HG03280 (cell line): ENCODE data around the gene PLCL2.

ENCODE experiments used
- ATAC-seq: cut with Tn5 transposase; IDR thresholded peaks from one replicate; pipeline ENCODE4 v1.9.1; 2021; ENCODE audit warnings: mild to moderate bottlenecking, moderate library complexity; ENCODE audit not compliant: unreplicated experiment

PLCL2 gene

DNA sequence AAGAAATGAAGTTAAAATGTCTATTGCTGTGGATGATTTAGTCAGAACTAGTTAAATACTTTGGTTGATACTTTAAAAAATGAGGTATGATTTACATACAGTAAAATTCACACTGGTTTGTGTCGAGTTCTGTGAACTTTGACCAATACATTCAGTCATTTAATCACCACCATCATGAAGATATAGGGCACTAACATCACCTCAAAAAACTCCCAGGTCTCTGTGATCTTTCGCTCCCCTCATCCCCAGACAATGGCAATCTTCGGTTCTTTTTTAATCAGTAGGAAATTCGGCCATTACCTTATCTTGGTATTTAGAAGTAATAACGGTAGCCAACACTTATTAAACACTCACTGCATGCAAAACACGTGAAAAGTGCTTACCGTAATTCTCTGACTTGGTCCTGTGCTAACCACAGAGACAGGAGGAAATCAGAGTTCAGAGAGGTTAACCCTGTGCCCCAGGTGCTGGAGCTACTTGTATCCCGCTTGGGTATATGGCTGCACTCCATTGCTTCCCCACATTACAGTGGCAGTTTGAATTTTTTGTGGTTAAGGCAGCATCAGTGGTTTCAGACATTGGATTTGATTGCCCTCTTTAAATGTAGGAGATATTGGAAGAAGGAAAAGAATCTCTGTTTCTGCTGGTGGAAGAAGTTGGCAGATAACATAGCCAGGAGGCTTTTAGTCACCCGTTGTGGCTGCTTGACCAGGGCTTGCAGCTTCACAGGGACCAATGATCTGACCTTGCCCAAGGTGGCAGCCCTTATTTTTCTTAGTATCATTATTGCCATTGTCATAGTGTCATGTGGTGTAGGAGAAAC lies 4.2 kb downstream of the PLCL2 start:
- peak; percentile 43 for ATAC-seq

DNA sequence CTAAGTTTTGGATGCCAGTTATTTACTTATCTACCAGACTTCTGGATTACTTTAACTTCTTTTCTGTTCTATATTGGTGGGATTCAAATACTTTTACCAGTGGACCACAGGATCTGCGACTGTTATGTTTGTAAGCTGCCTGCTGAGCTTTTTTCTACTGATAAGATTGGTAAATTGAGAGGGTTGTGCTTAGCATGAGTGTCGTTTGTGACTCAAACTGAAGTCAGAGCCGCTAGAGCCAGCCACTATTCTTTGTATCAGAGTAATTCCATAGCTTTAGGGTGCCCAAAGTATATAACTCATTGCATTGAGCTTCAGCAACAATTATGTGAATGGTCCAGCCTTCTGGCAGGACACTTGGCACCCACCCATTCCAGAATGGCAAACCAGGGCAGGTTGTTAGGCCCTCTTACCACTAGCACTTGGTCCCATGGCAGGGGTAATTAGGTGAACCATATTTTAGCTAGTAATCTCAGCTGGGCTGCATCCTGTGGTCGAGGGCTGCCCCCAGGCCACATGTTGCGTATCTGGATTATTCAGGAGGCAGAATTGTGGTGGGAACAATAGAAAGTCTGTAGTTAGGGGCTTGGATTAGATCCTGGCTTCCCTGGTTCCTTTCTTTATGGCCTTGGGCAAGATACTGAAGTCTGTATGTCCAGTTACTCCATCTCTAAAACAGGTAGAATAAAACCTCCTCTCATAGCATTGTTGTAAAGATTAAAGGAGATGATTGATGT lies 6.0 kb downstream of the PLCL2 start:
- no peak for ATAC-seq

DNA sequence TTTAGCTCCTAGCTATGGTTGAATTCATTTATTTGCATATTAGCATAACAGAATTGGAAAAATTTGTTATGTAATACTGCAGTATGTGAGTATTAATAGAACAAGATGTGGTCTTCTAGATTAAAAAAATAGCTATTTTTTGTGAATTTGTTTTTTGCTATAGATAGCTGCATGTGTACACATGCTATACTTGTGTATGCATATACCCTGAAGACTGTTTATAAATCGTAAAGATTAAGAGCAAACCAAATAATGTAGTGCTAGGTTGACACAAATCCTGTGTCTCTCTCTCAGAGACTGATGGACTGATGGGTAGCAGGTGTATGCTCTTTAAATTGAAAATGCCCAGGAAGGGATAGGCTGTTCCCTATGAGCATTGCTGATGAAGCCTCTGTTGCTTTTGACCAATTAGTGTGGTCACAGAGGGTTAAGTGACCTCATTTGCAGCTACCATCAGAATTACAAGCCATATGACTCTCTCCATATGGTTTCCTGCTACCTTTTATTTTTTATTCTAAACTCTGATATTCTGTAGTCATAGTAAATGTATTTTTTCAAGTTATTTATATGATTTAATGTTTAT lies 9.0 kb downstream of the PLCL2 start:
- no peak for ATAC-seq

DNA sequence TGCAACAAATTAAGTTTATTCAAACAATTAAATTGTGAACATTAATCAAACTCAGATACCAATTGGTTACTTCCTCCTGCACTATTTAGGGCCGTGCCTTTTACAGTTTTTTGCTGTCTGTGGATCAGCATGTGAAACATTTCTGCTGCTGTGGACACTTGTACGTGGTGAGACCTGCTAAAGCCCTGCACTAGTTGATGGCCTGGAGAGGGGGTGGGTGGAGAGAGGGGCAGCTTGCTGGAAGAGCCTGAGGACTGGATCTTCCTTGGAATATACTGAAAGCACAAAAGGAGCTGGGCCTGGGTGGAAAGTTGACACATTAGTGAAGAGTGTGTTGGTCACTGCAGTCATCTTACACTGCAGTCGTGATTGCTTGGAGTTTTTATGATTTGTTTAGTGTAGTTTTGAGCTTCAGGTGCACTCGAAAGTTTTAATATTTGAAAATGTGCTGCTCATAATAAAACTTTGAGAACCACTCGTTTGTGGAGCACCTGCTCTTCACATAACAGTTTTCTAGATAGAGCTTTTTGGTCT lies 11.4 kb downstream of the PLCL2 start:
- ATAC-seq = no peak

DNA sequence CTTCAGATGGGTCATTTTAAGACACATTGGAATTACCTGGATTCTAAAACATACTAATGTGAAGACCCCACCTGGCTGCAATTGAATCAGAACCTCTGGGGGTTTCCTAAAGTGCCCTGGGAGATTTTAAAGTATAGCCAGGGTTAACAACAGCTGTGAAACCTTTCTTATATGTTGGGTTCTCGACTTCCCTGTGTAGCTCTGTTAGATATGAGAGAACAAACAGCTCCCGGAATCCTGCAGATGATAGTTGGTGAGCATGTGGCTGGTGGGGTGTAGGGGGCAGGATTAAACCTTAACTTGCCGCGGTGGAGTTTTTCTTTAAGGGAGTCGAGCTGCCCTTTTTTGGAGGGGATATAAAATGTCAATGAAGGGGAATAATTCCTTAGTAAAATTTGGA lies 12.1 kb downstream of the PLCL2 start:
- ATAC-seq = no peak

DNA sequence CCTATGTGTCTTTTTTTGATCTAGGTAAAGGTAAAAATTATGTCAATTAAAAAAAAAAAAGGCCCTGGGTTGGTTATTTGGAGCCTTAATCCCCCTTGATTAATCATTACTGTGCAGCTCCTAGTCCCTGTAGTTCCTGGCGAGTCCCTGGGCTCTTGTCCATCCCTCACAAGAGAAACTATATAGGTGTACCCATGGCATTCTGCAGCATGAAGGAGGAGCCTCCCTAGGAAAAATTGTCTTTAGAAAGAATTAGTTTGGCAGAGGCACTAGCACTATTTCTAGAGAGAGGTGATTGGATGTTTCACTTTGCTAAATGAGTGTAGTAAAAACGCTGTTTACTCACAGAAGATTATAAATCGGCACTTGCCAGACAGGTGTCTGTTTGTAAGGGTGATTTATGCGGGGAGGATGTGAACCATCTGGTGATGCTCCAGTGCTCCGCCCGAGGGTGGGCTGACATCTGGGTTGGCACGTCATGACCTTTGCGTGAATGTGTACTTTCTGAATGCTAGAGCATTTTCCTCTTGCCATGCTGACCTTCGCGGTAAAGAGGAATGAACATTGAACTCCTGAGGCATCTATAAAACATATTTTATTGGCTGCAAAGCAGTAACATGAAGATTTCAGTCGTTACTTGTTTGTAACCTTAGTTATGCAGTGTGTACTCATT lies 12.6 kb downstream of the PLCL2 start:
- peak; percentile 66 for ATAC-seq

DNA sequence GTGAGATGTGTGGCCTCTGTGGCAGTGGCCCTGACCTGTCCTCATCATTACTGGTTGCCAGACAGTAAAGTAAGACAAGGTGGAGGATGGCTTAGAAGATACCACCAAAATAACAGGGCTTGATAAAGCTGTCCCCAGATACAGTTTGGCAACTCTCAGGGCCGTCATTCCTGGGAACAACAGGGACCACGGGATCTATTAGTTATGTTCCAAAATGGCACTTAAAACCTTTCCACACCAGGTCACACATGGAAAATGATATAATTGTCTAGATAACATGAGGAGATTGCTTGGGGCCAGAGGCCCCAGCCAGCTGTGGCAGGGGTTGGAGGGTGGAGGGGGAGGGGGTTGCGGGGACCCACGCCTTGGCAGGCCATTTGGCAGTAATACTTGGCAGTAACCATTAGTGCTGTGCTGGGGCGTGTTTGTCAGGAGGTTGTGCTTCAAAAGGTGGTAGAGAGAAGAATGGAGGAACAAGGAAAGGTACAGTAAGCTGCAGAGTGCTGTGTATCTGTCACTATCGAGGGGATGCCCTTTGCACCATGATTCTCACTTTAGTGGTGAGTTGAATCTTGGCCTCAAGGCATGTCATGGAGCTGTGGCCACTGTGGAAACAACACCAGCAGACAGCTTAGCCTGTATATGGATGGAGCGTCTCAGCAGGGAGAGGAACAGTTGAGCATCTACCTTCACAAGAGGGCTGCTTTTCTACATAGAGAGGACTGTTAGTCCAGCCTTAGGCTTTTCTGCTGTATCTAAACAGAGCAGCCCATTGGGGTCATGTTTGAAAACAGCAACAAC lies 14.0 kb downstream of the PLCL2 start:
- ATAC-seq = no peak

DNA sequence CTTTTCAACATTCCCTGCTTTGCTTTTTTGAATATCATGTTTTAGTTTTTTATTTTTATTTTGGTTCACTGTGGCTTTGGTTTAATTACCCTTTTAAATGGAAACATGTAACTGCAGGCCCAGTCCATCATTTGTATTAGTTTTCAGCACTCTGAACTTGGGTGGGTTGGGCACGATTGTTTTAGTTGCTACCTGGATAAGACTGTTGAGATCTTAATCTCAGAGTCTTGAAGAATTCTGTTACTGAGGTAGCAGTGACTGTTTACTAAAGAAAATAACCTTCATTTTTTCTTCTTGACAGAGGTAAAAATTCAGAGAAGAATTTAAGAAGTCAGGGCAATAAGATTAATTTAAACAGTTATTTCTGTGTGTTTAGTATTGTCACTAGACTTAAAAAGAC lies 15.2 kb downstream of the PLCL2 start:
- ATAC-seq = no peak

DNA sequence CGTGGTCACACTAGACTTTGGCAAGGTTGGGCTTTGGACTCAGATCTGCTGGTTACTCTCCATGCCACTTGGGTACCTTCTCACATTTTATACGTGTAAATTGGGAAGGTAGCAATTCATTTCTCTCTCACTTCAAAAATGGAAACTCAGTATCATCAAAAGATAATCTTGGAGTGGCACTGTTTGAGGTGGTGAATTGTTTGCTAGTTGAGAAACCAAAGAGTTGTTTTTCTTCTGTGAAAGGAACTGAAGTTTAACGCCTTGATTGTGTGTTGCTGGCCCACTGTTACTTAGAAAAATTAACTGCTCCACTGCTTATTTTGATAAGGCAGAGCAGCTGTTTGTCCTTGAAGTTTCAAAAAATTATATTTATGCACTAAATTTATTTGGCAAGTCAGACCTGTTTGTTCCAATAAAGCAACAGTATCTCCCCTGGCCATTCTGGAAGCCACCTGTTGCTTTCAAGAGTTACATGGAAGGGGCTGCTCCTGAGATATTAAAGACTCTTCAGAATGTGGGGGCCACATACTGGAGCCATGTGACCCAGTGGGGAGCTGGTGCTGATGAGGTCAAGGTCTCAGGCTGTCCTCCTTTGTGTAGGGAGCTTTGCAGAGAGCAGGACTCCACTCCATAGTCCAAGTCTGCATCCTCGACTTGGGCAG lies 16.2 kb downstream of the PLCL2 start:
- no peak for ATAC-seq

DNA sequence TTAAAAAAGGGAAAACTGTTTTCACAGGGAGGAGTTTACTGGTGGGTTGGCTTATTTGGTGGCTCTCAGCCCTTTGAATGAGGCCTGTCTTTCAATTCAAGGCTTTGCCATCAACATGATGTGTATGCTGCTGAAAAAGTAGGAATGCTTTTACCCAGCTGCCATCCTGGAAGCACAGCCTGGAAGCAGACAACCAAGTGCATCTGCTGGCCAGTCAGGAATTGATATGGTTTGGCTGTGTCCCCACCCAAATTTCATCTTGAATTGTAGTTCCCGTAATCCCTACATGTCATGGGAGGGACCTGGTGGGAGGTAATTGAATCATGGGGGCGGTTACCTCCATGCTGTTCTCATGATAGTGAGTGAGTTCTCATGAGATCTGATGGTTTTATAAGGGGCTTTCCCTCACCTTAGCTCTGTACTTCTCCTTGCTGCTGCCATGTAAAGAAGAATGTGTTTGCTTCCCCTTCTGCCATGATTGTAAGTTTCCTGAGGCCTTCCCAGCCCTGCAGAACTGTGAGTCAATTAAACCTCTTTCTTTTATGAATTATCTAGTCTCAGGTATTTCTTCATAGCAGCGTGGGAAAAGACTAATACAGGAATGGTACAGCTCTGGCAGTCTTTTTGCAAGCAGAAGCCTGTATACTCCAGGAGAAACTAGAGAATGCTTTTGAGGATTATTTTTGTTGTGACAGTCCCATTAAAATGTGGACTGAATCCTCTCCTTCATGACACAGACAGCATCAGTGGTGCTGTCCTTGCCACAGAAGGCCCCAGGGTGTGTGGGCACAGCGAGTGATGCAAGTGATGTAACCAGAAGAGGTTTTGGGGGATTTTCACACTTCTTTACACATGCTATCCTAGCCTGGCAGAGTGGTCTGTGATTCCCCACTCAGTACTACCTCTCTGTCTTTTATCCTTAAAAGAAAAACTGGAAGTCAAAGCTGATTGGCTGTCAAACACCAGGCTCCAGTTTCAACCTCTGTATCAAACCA lies 20.0 kb downstream of the PLCL2 start:
- no peak for ATAC-seq

DNA sequence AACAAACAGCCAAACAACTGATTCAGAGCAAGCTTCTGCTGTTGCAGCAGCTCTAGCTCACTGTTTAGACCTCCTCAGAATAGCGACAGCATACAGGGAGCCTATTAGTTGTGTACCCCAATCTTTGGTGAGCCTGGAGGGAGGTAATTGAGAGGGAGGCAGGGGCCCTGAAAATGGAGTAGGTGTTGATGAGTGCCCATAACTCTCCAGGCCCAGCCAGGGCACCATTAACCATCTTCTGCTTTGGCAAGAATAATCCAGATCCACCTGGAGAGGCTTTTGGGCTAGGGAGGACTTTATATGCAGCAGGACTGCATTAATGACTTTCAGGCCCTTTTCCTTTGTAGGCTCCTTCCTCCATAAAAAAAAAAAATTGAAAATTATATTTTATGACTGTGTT lies 20.9 kb downstream of the PLCL2 start:
- no peak for ATAC-seq

DNA sequence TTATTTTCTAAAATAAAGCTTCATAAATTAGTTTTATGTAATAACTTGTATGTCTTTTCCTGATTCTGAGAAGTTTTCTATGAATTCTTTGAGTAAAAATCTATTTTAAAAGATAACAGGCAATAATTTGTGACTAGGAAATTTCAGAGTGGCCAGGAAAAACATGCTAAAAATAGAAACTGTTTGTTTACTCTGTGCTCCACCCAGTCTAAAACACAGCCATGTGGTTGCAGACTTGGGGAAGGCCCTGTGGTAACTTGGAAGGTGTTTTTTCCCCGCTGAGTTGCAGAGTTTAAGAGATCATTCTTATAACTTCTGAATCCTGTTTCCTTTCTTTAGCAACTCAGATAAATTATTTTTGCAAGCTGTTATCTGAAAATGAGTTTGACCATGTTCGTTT lies 21.9 kb downstream of the PLCL2 start:
- no peak for ATAC-seq

DNA sequence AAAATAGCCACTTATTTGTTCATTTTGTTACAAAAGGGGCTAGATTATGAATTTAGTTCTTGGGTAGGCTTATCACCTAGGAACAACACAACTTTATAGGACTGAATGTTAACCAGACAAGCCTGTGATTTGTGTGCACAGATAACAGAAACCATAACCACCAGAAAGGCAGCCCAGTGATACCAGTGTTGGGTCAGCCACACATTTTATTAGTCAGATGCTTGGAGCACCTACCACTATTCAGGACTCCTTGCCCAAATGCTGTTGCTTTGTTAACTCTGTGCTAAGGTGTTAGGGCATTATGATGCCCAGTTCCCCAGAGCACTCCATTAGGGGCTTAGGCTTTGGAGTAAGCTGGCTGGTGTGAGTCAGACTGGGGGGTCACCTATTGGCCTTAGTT lies 22.5 kb downstream of the PLCL2 start:
- peak; percentile 70 for ATAC-seq

DNA sequence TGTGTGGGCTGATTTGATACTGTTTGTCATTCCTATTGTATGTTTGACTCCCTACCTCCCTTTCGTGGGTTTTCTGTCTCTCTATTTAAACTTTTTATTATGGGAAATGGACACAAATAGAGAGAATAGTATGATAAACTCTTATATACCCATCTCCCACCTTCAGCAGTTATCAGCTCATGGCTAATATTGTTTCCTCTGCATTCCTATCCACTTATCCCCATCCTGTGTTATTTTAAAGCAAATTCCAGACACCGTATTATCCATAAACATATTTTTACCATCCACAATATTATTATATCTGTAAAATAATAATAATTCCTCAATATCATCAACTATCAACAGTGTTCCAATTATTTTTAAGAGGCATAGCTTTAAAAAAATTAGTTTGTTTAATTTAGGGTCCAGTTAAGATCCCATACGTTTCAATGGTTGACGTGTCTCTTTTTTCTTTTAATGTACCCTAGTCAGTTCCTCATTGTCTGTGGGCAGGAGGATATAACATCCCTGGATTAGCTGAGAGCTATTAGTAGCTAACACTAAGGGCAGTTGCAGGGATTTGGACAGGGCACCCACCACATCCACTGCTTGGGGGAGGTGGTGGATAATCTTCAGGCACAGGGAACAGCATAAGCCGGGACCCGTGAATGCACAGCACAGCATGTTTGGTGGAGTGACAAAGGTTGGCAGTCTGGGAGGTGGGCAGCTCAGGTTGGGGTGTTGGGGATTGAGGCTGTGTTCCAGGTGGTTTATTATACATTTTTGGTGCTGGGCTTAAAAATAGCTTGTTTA lies 23.5 kb downstream of the PLCL2 start:
- no peak for ATAC-seq

DNA sequence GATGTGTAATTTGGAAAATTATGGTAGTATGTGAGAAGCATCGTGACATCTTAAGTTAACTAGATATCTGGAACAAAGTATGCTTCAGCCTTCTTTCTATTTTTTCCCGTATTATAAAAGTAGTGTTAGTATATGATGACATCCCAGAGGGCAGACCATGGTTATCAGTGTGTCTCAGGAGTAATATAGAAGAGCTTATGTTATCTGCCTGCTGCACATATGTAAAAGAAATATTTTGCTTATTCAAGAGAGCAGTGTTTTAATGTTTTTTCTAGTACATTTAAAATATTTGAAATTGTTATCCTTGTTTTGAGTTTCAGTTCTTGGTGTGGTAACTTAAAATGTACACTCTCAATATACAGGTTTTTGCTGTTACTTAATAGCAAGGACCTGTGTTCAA lies 24.1 kb downstream of the PLCL2 start:
- ATAC-seq = no peak

DNA sequence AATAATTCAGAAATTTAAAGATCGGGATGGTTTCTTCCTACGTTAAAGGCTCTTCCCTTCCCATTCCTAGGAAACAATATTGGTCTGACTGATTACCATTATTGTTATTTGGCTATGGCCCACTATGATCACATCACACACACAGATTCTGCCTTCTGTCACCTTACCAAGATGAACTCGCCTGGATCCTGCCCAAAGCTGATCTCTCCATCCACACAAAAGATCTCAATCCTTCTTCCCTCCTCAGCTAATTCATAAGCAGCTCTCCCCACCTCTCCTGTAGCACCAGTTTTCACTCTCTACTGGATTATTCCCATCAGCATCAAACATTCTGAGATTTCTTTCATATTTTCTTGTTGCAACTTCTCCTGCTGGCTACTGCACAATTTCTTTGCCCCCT lies 25.0 kb downstream of the PLCL2 start:
- no peak for ATAC-seq

DNA sequence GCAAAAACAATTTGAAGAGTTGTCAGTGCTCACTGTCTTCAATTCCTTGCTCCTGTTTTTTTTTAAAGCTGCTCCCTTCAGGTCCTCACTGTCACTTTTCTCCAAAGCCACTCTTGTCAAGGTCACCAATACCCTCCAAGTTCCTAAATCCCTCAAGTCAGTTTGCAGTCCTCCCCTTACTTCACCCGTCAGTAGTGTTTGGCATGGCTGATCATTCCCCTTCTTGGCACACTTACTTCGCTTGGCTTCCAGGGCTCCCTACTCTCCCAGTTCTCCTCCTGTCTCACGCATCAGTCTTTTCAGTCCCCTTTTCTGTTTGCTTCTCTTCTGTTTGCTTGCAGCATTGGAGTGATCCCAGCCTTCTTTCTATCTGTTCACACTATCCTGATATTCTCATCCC lies 25.5 kb downstream of the PLCL2 start:
- no peak for ATAC-seq

DNA sequence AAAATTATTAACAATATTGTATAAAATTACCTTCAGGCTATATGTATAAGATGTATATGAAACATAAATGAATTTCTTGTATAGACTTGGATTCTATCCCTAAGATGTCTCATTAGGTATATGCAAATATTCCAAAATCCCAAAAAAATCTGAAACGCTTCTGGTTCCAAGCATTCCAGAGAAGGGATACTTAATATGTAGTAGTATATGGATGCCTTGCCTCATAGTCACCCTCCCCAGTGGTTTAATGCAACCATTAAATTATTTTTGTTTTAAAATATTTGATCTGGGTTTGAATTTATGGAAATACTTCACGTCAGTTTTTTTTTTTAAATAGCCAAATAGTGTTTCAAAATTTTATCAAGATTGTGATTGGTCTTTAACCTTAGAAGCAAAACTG lies 27.2 kb downstream of the PLCL2 start:
- no peak for ATAC-seq
